ENCODE data around the gene LSMEM2. TPM values are rescaled to one million over a fixed set of nuclear protein-coding genes. Genes with fewer than 3 reads are reported as not detected.
"Not testable (repeated sequence)": the region's sequence is repeated elsewhere in the genome, so short reads cannot be mapped to it uniquely, and the experiment has no call there.

Gene LSMEM2
- total RNA-seq, 3 donors from 2014 or later: not detected

- Histone ChIP-seq H3K9me3 (no peaks in the 10 kb centered on the region), H3K27ac (peak overlapping the region; percentile 97 to 100), H3K27me3 (no peaks in the 10 kb centered on the region), H3K4me3 (peak overlapping the region; percentile 66 to 71 (median 71)), H3K36me3 (no peaks in the 10 kb centered on the region), H3K4me1 (peaks cover 17 to 27% of the 10 kb centered on the region in 2 donors)
- no peak for DNase-seq (ENCODE audit: low spot score in 2 of 2)
- intact Hi-C loops (cut with DNase I; ENCODE audit: low total_unique reads): no loop called here
- no peak for TF ChIP-seq POLR2AphosphoS5 (IDR thresholded peaks at IDR 0.05)
- no peak for TF ChIP-seq POLR2A (IDR thresholded peaks at IDR 0.05)
- TF ChIP-seq CTCF (IDR thresholded peaks at IDR 0.05): no peak
These were observed 17.9 kb upstream of the LSMEM2 start for GRCh38 chr3:50260942-50261441.

- DNase-seq (ENCODE audit: low spot score in 2 of 2): no peak
- intact Hi-C loops (cut with DNase I; ENCODE audit: low total_unique reads): no loop called here
- H3K27ac ChIP-seq: peak overlapping the region; percentile 97 to 100
- H3K4me1 ChIP-seq: peaks cover 17 to 32% of the 10 kb centered on the region in 2 donors
- TF ChIP-seq POLR2A (IDR thresholded peaks at IDR 0.05): no peak
- no peak for TF ChIP-seq POLR2AphosphoS5 (IDR thresholded peaks at IDR 0.05)
- TF ChIP-seq CTCF (IDR thresholded peaks at IDR 0.05): no peak
- no peaks in the 10 kb centered on the region for H3K27me3 ChIP-seq
- H3K36me3 ChIP-seq: no peaks in the 10 kb centered on the region
- peak overlapping the region in 1 of 3 donors; percentile 71 for H3K4me3 ChIP-seq
- no peaks in the 10 kb centered on the region for H3K9me3 ChIP-seq
These were observed 17.4 kb upstream of the LSMEM2 start for GRCh38 chr3:50261505-50261904.

- Histone ChIP-seq H3K27ac (peak overlapping the region; percentile 97 to 100), H3K4me1 (peaks cover 17 to 32% of the 10 kb centered on the region in 2 donors)
- H3K36me3 ChIP-seq; H3K4me3 ChIP-seq; DNase-seq (ENCODE audit: low spot score in 2 of 2); intact Hi-C loops (cut with DNase I; ENCODE audit: low total_unique reads); H3K9me3 ChIP-seq; H3K27me3 ChIP-seq: not testable (repeated sequence)
These were observed 16.7 kb upstream of the LSMEM2 start for GRCh38 chr3:50262200-50262599.

- no peaks in the 10 kb centered on the region for H3K27me3 ChIP-seq
- no peak for TF ChIP-seq POLR2A (IDR thresholded peaks at IDR 0.05)
- TF ChIP-seq CTCF (IDR thresholded peaks at IDR 0.05): no peak
- TF ChIP-seq POLR2AphosphoS5 (IDR thresholded peaks at IDR 0.05): no peak
- DNase-seq (ENCODE audit: low spot score in 2 of 2): no peak
- H3K36me3 ChIP-seq: no peaks in the 10 kb centered on the region
- H3K4me1 ChIP-seq: peaks cover 17 to 37% of the 10 kb centered on the region in 2 donors
- H3K4me3 ChIP-seq: no peak overlapping the region
- H3K27ac ChIP-seq: peak overlapping the region; percentile 21 to 100
- intact Hi-C loops (cut with DNase I; ENCODE audit: low total_unique reads): no loop called here
- H3K9me3 ChIP-seq: no peaks in the 10 kb centered on the region
These were observed 16.1 kb upstream of the LSMEM2 start for GRCh38 chr3:50262778-50263177.

GRCh38 chr3:50263478-50264382 lies 15.2 kb upstream of the LSMEM2 start:
- intact Hi-C loops (cut with DNase I; ENCODE audit: low total_unique reads): no loop called here
- Histone ChIP-seq H3K4me1 (peaks cover 23 to 44% of the 10 kb centered on the region in 2 donors), H3K27me3 (no peaks in the 10 kb centered on the region), H3K9me3 (no peaks in the 10 kb centered on the region), H3K36me3 (no peaks in the 10 kb centered on the region), H3K4me3 (peak overlapping the region in 1 of 3 donors; percentile 7), H3K27ac (peak overlapping the region; percentile 94 to 100)
- TF ChIP-seq POLR2AphosphoS5 (IDR thresholded peaks at IDR 0.05) (no peak), POLR2A (IDR thresholded peaks at IDR 0.05) (no peak), CTCF (IDR thresholded peaks at IDR 0.05) (no peak)
- no peak for DNase-seq (ENCODE audit: low spot score in 2 of 2)
